HL-60 (cell line): Measurements from ENCODE around the gene PDZD8.
"Not testable (repeated sequence)": the region's sequence is repeated elsewhere in the genome, so short reads cannot be mapped to it uniquely, and the experiment has no call there.

Source experiments
- DNase-seq, 2 experiments: peaks; one replicate each; pipeline ENCODE4 v3.0.0-alpha.2; 2010 to 2020; ENCODE audit warnings: low read depth in 1 of 2, low spot score in 1 of 2
- H3K27ac ChIP-seq: fragments of 250-450 bp; sonication (Bioruptor Pico); replicated peaks from 2 replicates; pipeline ENCODE4 v1.5.1; 2020; ENCODE audit warnings: mild to moderate bottlenecking, moderate library complexity
- H3K27me3 ChIP-seq: fragments of 250-450 bp; sonication (Bioruptor Pico); 2 replicates; pipeline ENCODE4 v1.5.1; 2021; ENCODE audit warnings: mild to moderate bottlenecking, moderate library complexity; ENCODE audit not compliant: insufficient read depth, poor library complexity, severe bottlenecking
- H3K4me3 ChIP-seq: replicated peaks from 2 replicates; pipeline ENCODE4 v1.5.1; 2011; ENCODE audit warnings: mild to moderate bottlenecking, control low read depth, low read length; ENCODE audit not compliant: insufficient read depth
- CTCF ChIP-seq: IDR thresholded peaks from one replicate; pipeline ENCODE4 v1.5.1; 2011; ENCODE audit warnings: low read length, control low read depth, inconsistent platforms; ENCODE audit not compliant: insufficient read depth
- GABPA ChIP-seq: IDR thresholded peaks from 2 replicates; pipeline ENCODE4 v1.6.1; 2012; ENCODE audit warnings: low read depth
- POLR2AphosphoS5 ChIP-seq: IDR thresholded peaks from 2 replicates; pipeline ENCODE4 v1.6.1; 2012; ENCODE audit warnings: low read depth
- REST ChIP-seq: IDR thresholded peaks from 2 replicates; pipeline ENCODE4 v1.6.1; 2012; ENCODE audit warnings: low read depth; ENCODE audit not compliant: insufficient replicate concordance
- SPI1 ChIP-seq: IDR thresholded peaks from 2 replicates; pipeline ENCODE4 v1.6.1; 2012; ENCODE audit warnings: low read depth, mild to moderate bottlenecking, borderline replicate concordance

Gene PDZD8

GRCh38 chr10:117311261-117311660, 64.0 kb downstream of the PDZD8 start:
- TF ChIP-seq POLR2AphosphoS5: no peak
- TF ChIP-seq REST: no peak
- no peak for TF ChIP-seq GABPA
- TF ChIP-seq SPI1: no peak
- no peak for TF ChIP-seq CTCF
- DNase-seq: no peak
- no peaks in the 10 kb centered on the region for H3K27me3 ChIP-seq
- no peak overlapping the region for H3K4me3 ChIP-seq
- H3K27ac ChIP-seq: no peak overlapping the region

- no peak overlapping the region for H3K4me3 ChIP-seq
- no peaks in the 10 kb centered on the region for H3K27me3 ChIP-seq
- H3K27ac ChIP-seq: no peak overlapping the region
- no peak for TF ChIP-seq REST
- no peak for TF ChIP-seq CTCF
- no peak for TF ChIP-seq SPI1
- no peak for TF ChIP-seq POLR2AphosphoS5
- no peak for TF ChIP-seq GABPA
- DNase-seq: no peak
Observed at GRCh38 chr10:117306674-117307073, 68.6 kb downstream of the PDZD8 start.

GRCh38 chr10:117303451-117303850, 71.8 kb downstream of the PDZD8 start:
- H3K4me3 ChIP-seq, H3K27ac ChIP-seq, H3K27me3 ChIP-seq, DNase-seq: not testable (repeated sequence)

GRCh38 chr10:117300671-117301070, 74.6 kb downstream of the PDZD8 start:
- no peak overlapping the region for H3K4me3 ChIP-seq
- no peaks in the 10 kb centered on the region for H3K27me3 ChIP-seq
- DNase-seq: no peak
- H3K27ac ChIP-seq: no peak overlapping the region
- TF ChIP-seq REST: no peak
- no peak for TF ChIP-seq GABPA
- TF ChIP-seq POLR2AphosphoS5: no peak
- TF ChIP-seq SPI1: no peak
- no peak for TF ChIP-seq CTCF
